Left lung (tissue), 10 donors: ENCODE measurements around the gene KIF12. TPM values are rescaled to one million over a fixed set of nuclear protein-coding genes. Genes with fewer than 3 reads are reported as not detected.

Experiments
- ATAC-seq: fragments of 200-7000 bp; cut with Tn5 transposase; one replicate; pipeline ENCODE4 v1.9.1; 2020; ENCODE audit warnings: moderate library complexity
- DNase-seq, 4 donors: peaks; one replicate each; pipeline ENCODE4 v3.0.0-alpha.2; 2013 to 2020
- H3K27ac ChIP-seq, 2 donors: fragments of 200-600 bp; sonication (generic) in 1 of 2; one replicate each; pipeline versions ENCODE4 v1.5.0 to v1.8.0; 2020 to 2021
- H3K27me3 ChIP-seq, 2 donors: fragments of 200-600 bp; sonication (generic) in 1 of 2; one replicate each; pipeline versions ENCODE4 v1.5.0 to v1.8.0; 2020 to 2021
- H3K36me3 ChIP-seq, 2 donors: fragments of 200-600 bp; sonication (generic) in 1 of 2; one replicate each; pipeline versions ENCODE4 v1.5.0 to v1.8.0; 2020 to 2021
- H3K4me1 ChIP-seq, 2 donors: fragments of 200-600 bp; one replicate each; pipeline ENCODE4 v1.8.0; 2021
- H3K4me3 ChIP-seq, 2 donors: fragments of 200-600 bp; sonication (generic) in 1 of 2; one replicate each; pipeline versions ENCODE4 v1.5.0 to v1.8.0; 2020 to 2021; ENCODE audit warnings: mild to moderate bottlenecking in 1 of 2
- H3K9me3 ChIP-seq, 2 donors: fragments of 200-600 bp; sonication (generic) in 1 of 2; one replicate each; pipeline versions ENCODE4 v1.5.0 to v1.8.0; 2020 to 2021
- CTCF ChIP-seq, 2 donors: fragments of 200-600 bp; sonication (generic) in 1 of 2; IDR thresholded peaks; one replicate each; pipeline versions ENCODE4 v1.5.0 to v1.8.0; 2021; ENCODE audit warnings: antibody characterized with exemption in 2 of 2
- intact Hi-C, 2 donors: fragments of 100-400 bp; cut with DNase I; formaldehyde crosslinking; loops; one replicate each; pipeline versions ENCODE4 v1.11.2 to v1.14.2; 2022
- polyA plus RNA-seq, 6 donors: library from polyadenylated mRNA; unstranded; fragments of 120-200 nt; gene quantifications; one replicate each; pipeline ENCODE4 v1.2.1, GENCODE V29; 2013; ENCODE audit not compliant: insufficient read length in 6 of 6
- total RNA-seq, 2 donors: library from RNA; stranded (reverse); fragmentation: NEBNext Ultra II Directional; extraction: Animal tissue kit (Norgen Biotek cat#: 25700); gene quantifications; one replicate each; pipeline ENCODE4 v1.2.1, GENCODE V29; 2021
- donor health status: DM: no; HTN: yes; CAD: no.
- donor health status: DM: no; HTN: no; CAD: no.

KIF12 gene
- total and polyA plus RNA-seq, 8 donors: 2.4 to 54.7 (median 43.3) TPM

GRCh38 chr9:114053246-114054005 lies 45.7 kb downstream of the KIF12 start:
- Histone ChIP-seq H3K27me3 (no peaks in the 10 kb centered on the region), H3K9me3 (no peaks in the 10 kb centered on the region), H3K27ac (no peak overlapping the region), H3K4me1 (no peaks in the 10 kb centered on the region), H3K4me3 (no peak overlapping the region), H3K36me3 (peaks cover 0 to 42% of the 10 kb centered on the region in 2 donors)
- DNase-seq: no peak
- TF ChIP-seq CTCF (IDR thresholded peaks at IDR 0.05): no peak
- intact Hi-C loops: no loop called here
- no peak for ATAC-seq

GRCh38 chr9:114051706-114052105 lies 47.4 kb downstream of the KIF12 start:
- intact Hi-C loops: no loop called here
- TF ChIP-seq CTCF (IDR thresholded peaks at IDR 0.05): no peak
- H3K27me3 ChIP-seq: no peaks in the 10 kb centered on the region

GRCh38 chr9:114051281-114051680 lies 47.8 kb downstream of the KIF12 start:
- peaks cover 0 to 43% of the 10 kb centered on the region in 2 donors for H3K36me3 ChIP-seq
- no peak for TF ChIP-seq CTCF (IDR thresholded peaks at IDR 0.05)
- no peaks in the 10 kb centered on the region for H3K4me1 ChIP-seq
- H3K9me3 ChIP-seq: no peaks in the 10 kb centered on the region
- no peaks in the 10 kb centered on the region for H3K27me3 ChIP-seq
- H3K27ac ChIP-seq: no peak overlapping the region
- ATAC-seq (no peak), DNase-seq (peak in 1 of 4 donors; percentile 41)
- intact Hi-C loops: no loop called here
- H3K4me3 ChIP-seq: no peak overlapping the region

More at GRCh38 chr9:114051706-114052105, 47.4 kb downstream of the KIF12 start:
- no peaks in the 10 kb centered on the region for H3K9me3 ChIP-seq
- no peak overlapping the region for H3K4me3 ChIP-seq
- no peak for ATAC-seq
- no peak overlapping the region for H3K27ac ChIP-seq
- H3K36me3 ChIP-seq: peaks cover 0 to 43% of the 10 kb centered on the region in 2 donors
- no peaks in the 10 kb centered on the region for H3K4me1 ChIP-seq
- DNase-seq: no peak

GRCh38 chr9:114050646-114051045 lies 48.4 kb downstream of the KIF12 start:
- Histone ChIP-seq H3K36me3 (peaks cover 0 to 43% of the 10 kb centered on the region in 2 donors), H3K27ac (no peak overlapping the region), H3K4me1 (no peaks in the 10 kb centered on the region), H3K27me3 (no peaks in the 10 kb centered on the region), H3K9me3 (no peaks in the 10 kb centered on the region), H3K4me3 (no peak overlapping the region)
- intact Hi-C loops: no loop called here
- ATAC-seq (no peak), DNase-seq (no peak)
- no peak for TF ChIP-seq CTCF (IDR thresholded peaks at IDR 0.05)

- Histone ChIP-seq H3K27me3 (no peaks in the 10 kb centered on the region), H3K4me3 (no peak overlapping the region), H3K9me3 (no peaks in the 10 kb centered on the region), H3K27ac (no peak overlapping the region), H3K36me3 (peaks cover 0 to 43% of the 10 kb centered on the region in 2 donors), H3K4me1 (no peaks in the 10 kb centered on the region)
- DNase-seq: no peak
- no peak for ATAC-seq
- intact Hi-C loops: no loop called here
- no peak for TF ChIP-seq CTCF (IDR thresholded peaks at IDR 0.05)
These were observed 48.9 kb downstream of the KIF12 start for GRCh38 chr9:114050226-114050568.
